NCI-H2081 treated with DMSO at 0.1 percent for 48 hours (cell line): Measurements from ENCODE around the gene KCNAB3.

ENCODE experiments used
- DNase-seq: peaks from one replicate; lab custom pipeline; 2025; lab: John Stamatoyannopoulos, UW

Gene KCNAB3

GRCh38 chr17:7880076-7880868 is 49.4 kb downstream of the KCNAB3 start:
- DNase-seq, result no peak

- no peak for DNase-seq
These were observed 51.4 kb downstream of the KCNAB3 start for GRCh38 chr17:7878234-7878633.

GRCh38 chr17:7875804-7876370 is 53.8 kb downstream of the KCNAB3 start:
- DNase-seq, result no peak

GRCh38 chr17:7873051-7873450 is 56.6 kb downstream of the KCNAB3 start:
- no peak for DNase-seq
